HEK293 (cell line): ENCODE measurements around the gene SAMD4A.

Source experiments
- CTCF ChIA-PET: fragments of 350-600 bp; formaldehyde crosslinking; extraction: SDS; loops from one replicate; lab custom pipeline; 2021; ENCODE audit warnings: antibody characterized with exemption; lab: Yijun Ruan, JAX
- POLR2A ChIA-PET: fragments of 300-600 bp; formaldehyde crosslinking; extraction: SDS; loops from one replicate; lab custom pipeline; 2020; ENCODE audit warnings: antibody characterized with exemption, inconsistent platforms; lab: Yijun Ruan, JAX
- H3K27ac ChIP-seq: fragments of 200-500 bp; sonication (Bioruptor generic); 2 replicates; pipeline ENCODE4 v1.5.1; 2014; ENCODE audit warnings: low read depth, low read length, control low read depth, inconsistent platforms; ENCODE audit errors: extremely low read depth
- H3K36me3 ChIP-seq, 2 experiments: fragments of 200-500 bp in 1 of 2; sonication (Bioruptor generic) in 1 of 2; 1 replicate in 1 of 2; 2 replicates in 1 of 2; pipeline ENCODE4 v1.5.1; 2014 to 2017; ENCODE audit warnings: inconsistent platforms in 2 of 2, low read length in 2 of 2; ENCODE audit not compliant: control insufficient read depth in 2 of 2, insufficient read depth in 1 of 2
- H3K4me1 ChIP-seq: fragments of 200-500 bp; sonication (Bioruptor generic); 2 replicates; pipeline ENCODE4 v1.5.1; 2014; ENCODE audit warnings: mild to moderate bottlenecking, low read length, inconsistent platforms; ENCODE audit not compliant: control insufficient read depth, insufficient read depth
- H3K4me3 ChIP-seq: 2 replicates; pipeline ENCODE4 v1.5.1; 2011; ENCODE audit warnings: low read depth, mild to moderate bottlenecking, control low read depth, low read length, moderate library complexity
- H3K9me3 ChIP-seq: fragments of 200-500 bp; sonication (Bioruptor generic); 2 replicates; pipeline ENCODE4 v1.5.1; 2014; ENCODE audit warnings: low read depth, low read length, inconsistent platforms; ENCODE audit not compliant: control insufficient read depth, insufficient read depth
- RBAK ChIP-seq: fragments of 450-650 bp; formaldehyde crosslinking; IDR thresholded peaks from 2 replicates; pipeline ENCODE4 v1.5.1; 2016; ENCODE audit warnings: missing biosample characterization, missing genetic modification characterization
- SP3 ChIP-seq: fragments of 450-650 bp; formaldehyde crosslinking; IDR thresholded peaks from 2 replicates; pipeline ENCODE4 v1.5.1; 2016; ENCODE audit warnings: missing biosample characterization, missing genetic modification characterization
- YY1 ChIP-seq: fragments of 450-650 bp; formaldehyde crosslinking; IDR thresholded peaks from 2 replicates; pipeline ENCODE4 v1.5.1; 2018; ENCODE audit warnings: missing biosample characterization, missing genetic modification characterization
- ZBTB21 ChIP-seq: fragments of 450-650 bp; formaldehyde crosslinking; IDR thresholded peaks from 2 replicates; pipeline ENCODE4 v1.5.1; 2017; ENCODE audit warnings: missing biosample characterization, missing genetic modification characterization
- ZNF121 ChIP-seq: fragments of 450-650 bp; formaldehyde crosslinking; IDR thresholded peaks from 2 replicates; pipeline ENCODE4 v1.5.1; 2016; ENCODE audit warnings: missing biosample characterization, missing genetic modification characterization
- ZNF24 ChIP-seq: fragments of 450-650 bp; formaldehyde crosslinking; IDR thresholded peaks from 2 replicates; pipeline ENCODE4 v1.5.1; 2016; ENCODE audit warnings: missing biosample characterization, missing genetic modification characterization
- ZNF26 ChIP-seq: fragments of 450-650 bp; formaldehyde crosslinking; IDR thresholded peaks from 2 replicates; pipeline ENCODE4 v1.5.1; 2016; ENCODE audit warnings: missing biosample characterization, missing genetic modification characterization
- ZNF426 ChIP-seq: fragments of 450-650 bp; formaldehyde crosslinking; IDR thresholded peaks from 2 replicates; pipeline ENCODE4 v1.5.1; 2017; ENCODE audit warnings: missing biosample characterization, missing genetic modification characterization, mild to moderate bottlenecking, inconsistent platforms, moderate library complexity
- ZNF518A ChIP-seq: fragments of 450-650 bp; formaldehyde crosslinking; conservative IDR thresholded peaks from 2 replicates; pipeline ENCODE4 v1.5.1; 2016; ENCODE audit warnings: low read depth, missing biosample characterization, missing genetic modification characterization
- ZNF692 ChIP-seq: fragments of 450-650 bp; formaldehyde crosslinking; IDR thresholded peaks from 2 replicates; pipeline ENCODE4 v1.5.1; 2016; ENCODE audit warnings: missing biosample characterization, missing genetic modification characterization
- ZNF792 ChIP-seq: fragments of 450-650 bp; formaldehyde crosslinking; IDR thresholded peaks from 2 replicates; pipeline ENCODE4 v1.5.1; 2016; ENCODE audit warnings: missing biosample characterization, missing genetic modification characterization
- TF ChIP-seq, protein P1 (sequence below): fragments of 450-650 bp; formaldehyde crosslinking; IDR thresholded peaks from 2 replicates; pipeline ENCODE4 v1.5.1; 2016; ENCODE audit warnings: missing biosample characterization, missing genetic modification characterization
- TF ChIP-seq, protein P2 (sequence below): fragments of 450-650 bp; formaldehyde crosslinking; IDR thresholded peaks from 2 replicates; pipeline ENCODE4 v1.5.1; 2016; ENCODE audit warnings: missing biosample characterization, missing genetic modification characterization

SAMD4A gene

DNA sequence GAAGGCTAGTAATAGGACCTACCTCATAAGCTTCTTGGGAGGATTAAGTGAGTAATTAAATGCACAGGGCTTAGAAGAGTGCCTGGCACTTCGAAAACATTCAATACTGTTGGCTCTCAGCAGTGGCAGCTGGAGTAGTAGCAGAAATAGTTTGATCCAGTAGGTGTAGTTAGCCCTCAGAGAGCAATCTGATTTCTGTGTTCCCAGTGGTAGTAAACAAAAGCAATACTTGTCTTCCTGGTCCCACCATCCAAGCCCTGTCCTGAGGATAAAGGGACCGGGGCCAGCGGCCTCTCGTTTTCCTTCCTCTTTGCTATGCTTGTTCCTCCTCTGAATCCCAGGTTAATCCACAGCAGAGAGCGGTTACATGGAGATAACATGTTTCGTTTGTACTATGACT, 131.6 kb downstream of the SAMD4A start:
- Histone ChIP-seq H3K27ac (no peak overlapping the region), H3K4me1 (peaks cover 7% of the 10 kb centered on the region), H3K4me3 (no peak overlapping the region), H3K36me3 (no peaks in the 10 kb centered on the region), H3K9me3 (no peaks in the 10 kb centered on the region)
- TF ChIP-seq ZBTB21 (tag by site-specific recombination), result no peak
- TF ChIP-seq SP3 (tag by site-specific recombination), result no peak
- TF ChIP-seq YY1 (tag by site-specific recombination), result no peak
- TF ChIP-seq, protein P1, sequence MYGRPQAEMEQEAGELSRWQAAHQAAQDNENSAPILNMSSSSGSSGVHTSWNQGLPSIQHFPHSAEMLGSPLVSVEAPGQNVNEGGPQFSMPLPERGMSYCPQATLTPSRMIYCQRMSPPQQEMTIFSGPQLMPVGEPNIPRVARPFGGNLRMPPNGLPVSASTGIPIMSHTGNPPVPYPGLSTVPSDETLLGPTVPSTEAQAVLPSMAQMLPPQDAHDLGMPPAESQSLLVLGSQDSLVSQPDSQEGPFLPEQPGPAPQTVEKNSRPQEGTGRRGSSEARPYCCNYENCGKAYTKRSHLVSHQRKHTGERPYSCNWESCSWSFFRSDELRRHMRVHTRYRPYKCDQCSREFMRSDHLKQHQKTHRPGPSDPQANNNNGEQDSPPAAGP (tag by site-specific recombination), result no peak
- TF ChIP-seq, protein P2, sequence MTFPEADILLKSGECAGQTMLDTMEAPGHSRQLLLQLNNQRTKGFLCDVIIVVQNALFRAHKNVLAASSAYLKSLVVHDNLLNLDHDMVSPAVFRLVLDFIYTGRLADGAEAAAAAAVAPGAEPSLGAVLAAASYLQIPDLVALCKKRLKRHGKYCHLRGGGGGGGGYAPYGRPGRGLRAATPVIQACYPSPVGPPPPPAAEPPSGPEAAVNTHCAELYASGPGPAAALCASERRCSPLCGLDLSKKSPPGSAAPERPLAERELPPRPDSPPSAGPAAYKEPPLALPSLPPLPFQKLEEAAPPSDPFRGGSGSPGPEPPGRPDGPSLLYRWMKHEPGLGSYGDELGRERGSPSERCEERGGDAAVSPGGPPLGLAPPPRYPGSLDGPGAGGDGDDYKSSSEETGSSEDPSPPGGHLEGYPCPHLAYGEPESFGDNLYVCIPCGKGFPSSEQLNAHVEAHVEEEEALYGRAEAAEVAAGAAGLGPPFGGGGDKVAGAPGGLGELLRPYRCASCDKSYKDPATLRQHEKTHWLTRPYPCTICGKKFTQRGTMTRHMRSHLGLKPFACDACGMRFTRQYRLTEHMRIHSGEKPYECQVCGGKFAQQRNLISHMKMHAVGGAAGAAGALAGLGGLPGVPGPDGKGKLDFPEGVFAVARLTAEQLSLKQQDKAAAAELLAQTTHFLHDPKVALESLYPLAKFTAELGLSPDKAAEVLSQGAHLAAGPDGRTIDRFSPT (tag by site-specific recombination), result no peak
- no peak for TF ChIP-seq ZNF792 (tag by site-specific recombination)
- TF ChIP-seq ZNF24 (tag by site-specific recombination), result no peak
- TF ChIP-seq ZNF121 (tag by site-specific recombination), result no peak
- no peak for TF ChIP-seq ZNF518A (tag by site-specific recombination)
- no peak for TF ChIP-seq ZNF426 (tag by site-specific recombination)
- no peak for TF ChIP-seq ZNF26 (tag by site-specific recombination)
- TF ChIP-seq RBAK (tag by site-specific recombination), result no peak
- TF ChIP-seq ZNF692, result no peak
- ChIA-PET CTCF (interaction anchor here (0.6 to 1.4 kb wide), 5 partner anchors 13 to 386 kb away, joined by 3 to 8 read pairs (median 4); no protein-coding TSS in a partner anchor), POLR2A (no interaction called here)
